H9 (cell line): Measurements from ENCODE around the gene PREB. TPM values are rescaled to one million over a fixed set of nuclear protein-coding genes. Genes with fewer than 3 reads are reported as not detected.

Experiments used
- DNase-seq: peaks from one replicate; pipeline ENCODE4 v3.0.0-alpha.2; 2017
- H2AFZ ChIP-seq: one replicate; pipeline ENCODE4 v1.6.1; 2013; ENCODE audit warnings: mild to moderate bottlenecking, low read length, control low read depth, moderate library complexity
- H2AK5ac ChIP-seq: 2 replicates; pipeline ENCODE4 v1.6.1; 2013; ENCODE audit warnings: low read length, control low read depth, mixed read lengths; ENCODE audit not compliant: insufficient read length
- H2BK120ac ChIP-seq: one replicate; pipeline ENCODE4 v1.6.1; 2013; ENCODE audit warnings: low read depth, mild to moderate bottlenecking, low read length, control low read depth, inconsistent platforms; ENCODE audit not compliant: poor library complexity, severe bottlenecking
- H2BK12ac ChIP-seq: 2 replicates; pipeline ENCODE4 v1.6.1; 2013; ENCODE audit warnings: low read length, control low read depth, mixed read lengths, low read depth; ENCODE audit not compliant: insufficient read length
- H2BK15ac ChIP-seq: 2 replicates; pipeline ENCODE4 v1.6.1; 2013; ENCODE audit warnings: low read depth, low read length, control low read depth
- H2BK20ac ChIP-seq: one replicate; pipeline ENCODE4 v1.6.1; 2013; ENCODE audit warnings: low read depth, mild to moderate bottlenecking, low read length, control low read depth, inconsistent platforms; ENCODE audit not compliant: poor library complexity, severe bottlenecking
- H2BK5ac ChIP-seq: 2 replicates; pipeline ENCODE4 v1.6.1; 2013; ENCODE audit warnings: low read length, control low read depth, mixed read lengths; ENCODE audit not compliant: insufficient read length
- H3K14ac ChIP-seq: 2 replicates; pipeline ENCODE4 v1.6.1; 2013; ENCODE audit warnings: low read length, control low read depth; ENCODE audit not compliant: insufficient read depth
- H3K18ac ChIP-seq: 2 replicates; pipeline ENCODE4 v1.6.1; 2013; ENCODE audit warnings: low read depth, mild to moderate bottlenecking, mixed read lengths, low read length, control low read depth; ENCODE audit not compliant: insufficient read length
- H3K23ac ChIP-seq: 2 replicates; pipeline ENCODE4 v1.6.1; 2013; ENCODE audit warnings: low read length, control low read depth, mixed read lengths, low read depth; ENCODE audit not compliant: insufficient read length
- H3K23me2 ChIP-seq: 2 replicates; pipeline ENCODE4 v1.6.1; 2013; ENCODE audit warnings: low read depth, mild to moderate bottlenecking, mixed read lengths, low read length, control low read depth; ENCODE audit not compliant: insufficient read length, poor library complexity, severe bottlenecking
- H3K27ac ChIP-seq: 2 replicates; pipeline ENCODE4 v1.5.1; 2013; ENCODE audit warnings: low read length, control low read depth, mixed read lengths, low read depth; ENCODE audit not compliant: insufficient read length
- H3K27me3 ChIP-seq: 2 replicates; pipeline ENCODE4 v1.6.1; 2013; ENCODE audit warnings: low read length, control low read depth, inconsistent platforms; ENCODE audit not compliant: insufficient read depth
- H3K4ac ChIP-seq: 2 replicates; pipeline ENCODE4 v1.6.1; 2013; ENCODE audit warnings: low read depth, mild to moderate bottlenecking, control low read depth, inconsistent platforms, low read length, moderate library complexity
- H3K4me1 ChIP-seq: 2 replicates; pipeline ENCODE4 v1.6.1; 2013; ENCODE audit warnings: low read length, control low read depth, inconsistent platforms; ENCODE audit not compliant: insufficient read depth
- H3K4me2 ChIP-seq: 2 replicates; pipeline ENCODE4 v1.6.1; 2013; ENCODE audit warnings: low read length, control low read depth, mixed read lengths; ENCODE audit not compliant: insufficient read length, insufficient read depth
- H3K56ac ChIP-seq: 2 replicates; pipeline ENCODE4 v1.6.1; 2013; ENCODE audit warnings: low read depth, mild to moderate bottlenecking, mixed read lengths, low read length, control low read depth; ENCODE audit not compliant: insufficient read length
- H3K79me1 ChIP-seq: 2 replicates; pipeline ENCODE4 v1.6.1; 2013; ENCODE audit warnings: low read depth, mild to moderate bottlenecking, moderate library complexity, low read length, control low read depth, inconsistent platforms; ENCODE audit not compliant: insufficient read depth, poor library complexity, severe bottlenecking
- H3K79me2 ChIP-seq: 2 replicates; pipeline ENCODE4 v1.6.1; 2013; ENCODE audit warnings: low read length, control low read depth, inconsistent platforms; ENCODE audit not compliant: insufficient read depth
- H3K9ac ChIP-seq: 2 replicates; pipeline ENCODE4 v1.6.1; 2013; ENCODE audit warnings: low read length, control low read depth, mixed read lengths; ENCODE audit not compliant: insufficient read length; ENCODE audit errors: extremely low read depth
- H3K9me3 ChIP-seq: one replicate; pipeline ENCODE4 v1.6.1; 2013; ENCODE audit warnings: low read depth, low read length, inconsistent platforms; ENCODE audit not compliant: control insufficient read depth
- H3T11ph ChIP-seq: one replicate; pipeline ENCODE4 v1.6.1; 2013; ENCODE audit warnings: mild to moderate bottlenecking, low read length, control low read depth, inconsistent platforms
- H4K20me1 ChIP-seq: one replicate; pipeline ENCODE4 v1.6.1; 2013; ENCODE audit not compliant: control insufficient read depth, insufficient read length, insufficient read depth
- H4K5ac ChIP-seq: 2 replicates; pipeline ENCODE4 v1.6.1; 2013; ENCODE audit warnings: low read depth, mild to moderate bottlenecking, mixed read lengths, low read length, control low read depth; ENCODE audit not compliant: insufficient read length
- H4K8ac ChIP-seq: replicated peaks from 2 replicates; pipeline ENCODE4 v1.6.1; 2013; ENCODE audit warnings: low read length, control low read depth, mixed read lengths, low read depth; ENCODE audit not compliant: insufficient read length
- H4K91ac ChIP-seq: 2 replicates; pipeline ENCODE4 v1.6.1; 2013; ENCODE audit warnings: low read depth, mild to moderate bottlenecking, moderate library complexity, mixed read lengths, low read length, control low read depth; ENCODE audit not compliant: insufficient read length
- H3K27ac Mint-ChIP-seq, 3 experiments: 2 replicates in 2 of 3; 3 replicates in 1 of 3; pipeline ENCODE4 v1.8.0; 2020 to 2021; ENCODE audit warnings: mixed read lengths in 3 of 3, mild to moderate bottlenecking in 1 of 3, moderate library complexity in 1 of 3
- H3K27me3 Mint-ChIP-seq: 2 replicates; pipeline ENCODE4 v1.8.0; 2021; ENCODE audit warnings: low read depth, mild to moderate bottlenecking, moderate library complexity, mixed read lengths
- H3K36me3 Mint-ChIP-seq, 3 experiments: 2 replicates in 2 of 3; 3 replicates in 1 of 3; pipeline ENCODE4 v1.8.0; 2020 to 2021; ENCODE audit warnings: low read depth in 3 of 3, mixed read lengths in 3 of 3; ENCODE audit not compliant: insufficient read depth in 1 of 3
- H3K4me1 Mint-ChIP-seq, 2 experiments: 2 replicates each; pipeline ENCODE4 v1.8.0; 2020; ENCODE audit warnings: mixed read lengths in 2 of 2
- H3K4me3 Mint-ChIP-seq, 2 experiments: 2 replicates in 1 of 2; 3 replicates in 1 of 2; pipeline ENCODE4 v1.8.0; 2020 to 2021; ENCODE audit warnings: mild to moderate bottlenecking in 2 of 2, mixed read lengths in 2 of 2, moderate library complexity in 1 of 2
- H3K9me3 Mint-ChIP-seq, 2 experiments: 2 replicates in 1 of 2; 3 replicates in 1 of 2; pipeline ENCODE4 v1.8.0; 2020; ENCODE audit warnings: mild to moderate bottlenecking in 2 of 2, mixed read lengths in 2 of 2, moderate library complexity in 1 of 2
- WGBS: extraction: QIAGEN DNeasy Blood & Tissue Kit; methylation state at CpG from one replicate; pipeline ENCODE4 v1.1.7; 2013; ENCODE audit warnings: missing lambda C conversion rate, low lambda C conversion rate, mixed read lengths; ENCODE audit not compliant: insufficient read length; ENCODE audit errors: extremely low coverage; 5-methylcytosine and 5-hydroxymethylcytosine counted together
- total RNA-seq: library from RNA; stranded (reverse); gene quantifications from 2 replicates; pipeline ENCODE4 v1.2.1, GENCODE V29; 2021
- TF ChIP-seq, protein P1 (sequence below): fragments of 200-600 bp; sonication (generic); conservative IDR thresholded peaks from 3 replicates; pipeline ENCODE4 v1.8.0; 2021; ENCODE audit warnings: antibody characterized with exemption, mild to moderate bottlenecking

PREB gene
- total RNA-seq, 1 experiment from 2014 or later: 43.6 TPM

DNA sequence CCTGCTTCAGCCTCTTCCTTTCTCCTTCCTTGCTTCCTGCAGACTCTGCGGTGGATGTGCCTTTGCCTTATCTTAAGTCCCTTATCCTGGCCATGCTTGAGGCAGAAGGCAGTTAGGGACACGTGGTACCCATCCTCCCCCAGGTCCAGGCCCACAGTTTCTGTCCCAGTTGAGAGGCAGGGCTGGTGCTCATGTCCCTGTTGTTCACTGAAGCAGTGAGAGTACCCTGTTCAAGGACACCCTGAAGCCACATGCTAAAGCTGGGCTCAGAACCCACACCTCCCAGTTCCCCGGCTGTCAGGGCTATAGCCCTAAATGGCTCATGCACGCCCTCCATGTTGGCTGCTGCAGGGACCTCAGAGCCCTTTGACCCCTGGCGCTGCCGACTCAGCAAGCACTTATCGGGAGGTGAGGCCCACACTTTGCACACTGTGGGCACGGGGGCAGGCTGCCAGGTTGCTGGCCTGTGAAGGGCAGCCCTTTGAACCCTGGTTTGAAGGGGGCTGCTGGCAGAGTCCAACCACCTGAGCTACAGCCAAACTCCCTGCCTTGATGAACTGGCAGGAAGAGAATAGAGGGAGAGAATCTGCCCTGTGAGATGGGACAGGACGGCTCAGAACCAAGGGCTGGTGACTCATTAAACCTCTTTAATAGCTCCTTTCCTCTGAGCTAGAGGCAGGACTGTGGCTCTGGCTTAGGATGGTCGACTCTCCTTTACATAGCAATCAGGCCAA, 41.6 kb downstream of the PREB start:
- TF ChIP-seq, protein P1, sequence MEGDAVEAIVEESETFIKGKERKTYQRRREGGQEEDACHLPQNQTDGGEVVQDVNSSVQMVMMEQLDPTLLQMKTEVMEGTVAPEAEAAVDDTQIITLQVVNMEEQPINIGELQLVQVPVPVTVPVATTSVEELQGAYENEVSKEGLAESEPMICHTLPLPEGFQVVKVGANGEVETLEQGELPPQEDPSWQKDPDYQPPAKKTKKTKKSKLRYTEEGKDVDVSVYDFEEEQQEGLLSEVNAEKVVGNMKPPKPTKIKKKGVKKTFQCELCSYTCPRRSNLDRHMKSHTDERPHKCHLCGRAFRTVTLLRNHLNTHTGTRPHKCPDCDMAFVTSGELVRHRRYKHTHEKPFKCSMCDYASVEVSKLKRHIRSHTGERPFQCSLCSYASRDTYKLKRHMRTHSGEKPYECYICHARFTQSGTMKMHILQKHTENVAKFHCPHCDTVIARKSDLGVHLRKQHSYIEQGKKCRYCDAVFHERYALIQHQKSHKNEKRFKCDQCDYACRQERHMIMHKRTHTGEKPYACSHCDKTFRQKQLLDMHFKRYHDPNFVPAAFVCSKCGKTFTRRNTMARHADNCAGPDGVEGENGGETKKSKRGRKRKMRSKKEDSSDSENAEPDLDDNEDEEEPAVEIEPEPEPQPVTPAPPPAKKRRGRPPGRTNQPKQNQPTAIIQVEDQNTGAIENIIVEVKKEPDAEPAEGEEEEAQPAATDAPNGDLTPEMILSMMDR: no peak
- H3K27me3 Mint-ChIP-seq: no peaks in the 10 kb centered on the region; the same call in 1 of the 2 replicates
- no peaks in the 10 kb centered on the region for H3K9me3 ChIP-seq
- peaks cover 3% of the 10 kb centered on the region for H4K20me1 ChIP-seq
- H3K4ac ChIP-seq: no peak overlapping the region
- H3K56ac ChIP-seq: no peak overlapping the region
- H3K27me3 ChIP-seq: no peaks in the 10 kb centered on the region
- H3K79me2 ChIP-seq: no peaks in the 10 kb centered on the region
- H3K36me3 Mint-ChIP-seq: no peaks in the 10 kb centered on the region
- H3K23me2 ChIP-seq: no peaks in the 10 kb centered on the region
- H4K5ac ChIP-seq: no peak overlapping the region
- no peak overlapping the region for H2BK120ac ChIP-seq
- no peak overlapping the region for H2BK15ac ChIP-seq
- WGBS: no CpG with 5 or more reads among the region's 10 CpGs
- no peak overlapping the region for H2BK12ac ChIP-seq
- DNase-seq: no peak
- H3K4me2 ChIP-seq: no peak overlapping the region
- no peak overlapping the region for H3K18ac ChIP-seq
- no peaks in the 10 kb centered on the region; a peak in 1 of 5 replicates for H3K9me3 Mint-ChIP-seq
- H2AFZ ChIP-seq: no peak overlapping the region
- peaks cover 6% of the 10 kb centered on the region in 2 experiments for H3K4me1 Mint-ChIP-seq
- H3K27ac Mint-ChIP-seq: peak overlapping the region in 1 of 3 experiments; percentile 58; a peak in 1 of 7 replicates
- no peak overlapping the region for H3K9ac ChIP-seq
- H2BK20ac ChIP-seq: no peak overlapping the region
- no peak overlapping the region for H3K23ac ChIP-seq
- no peak overlapping the region for H2AK5ac ChIP-seq
- no peaks in the 10 kb centered on the region for H3K79me1 ChIP-seq
- no peak overlapping the region for H3K27ac ChIP-seq
- no peaks in the 10 kb centered on the region for H3K4me1 ChIP-seq
- H4K8ac ChIP-seq: no peak overlapping the region
- H2BK5ac ChIP-seq: no peak overlapping the region
- H3K4me3 Mint-ChIP-seq: no peak overlapping the region
- H4K91ac ChIP-seq: no peak overlapping the region
- H3K14ac ChIP-seq: no peak overlapping the region
- no peak overlapping the region for H3T11ph ChIP-seq
